ENCODE results near the gene SLC17A3.

The SLC17A3 gene

DNA sequence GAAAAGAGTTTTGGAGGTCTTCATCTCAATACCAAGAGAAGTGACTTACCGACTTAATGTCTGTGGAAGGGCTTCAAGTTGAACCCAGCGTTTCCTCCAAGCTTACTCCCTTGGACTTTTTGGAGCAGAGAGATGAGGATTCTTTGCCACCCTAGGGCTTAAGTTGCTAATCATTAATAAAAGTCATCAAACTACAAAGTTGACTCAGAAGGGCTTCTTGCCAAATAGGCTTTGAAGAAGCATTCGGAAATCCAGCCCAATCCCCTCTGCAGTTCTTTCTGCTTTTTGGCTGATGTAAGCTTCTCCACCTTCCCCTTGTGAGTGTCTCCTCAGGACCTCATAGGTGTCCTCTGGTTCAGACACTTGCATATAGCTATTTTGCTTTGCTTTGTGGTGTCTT is at the start of gene SLC17A3:
SLC17A3 (minus strand) TSS at position 126 of the 400 bp plus-strand sequence. CDS start 5,856 bp downstream, outside the sequence.
- no peak for DNase-seq

GRCh38 chr6:25922301-25922700 is 48.3 kb upstream of the SLC17A3 start:
- no peak for DNase-seq

DNA sequence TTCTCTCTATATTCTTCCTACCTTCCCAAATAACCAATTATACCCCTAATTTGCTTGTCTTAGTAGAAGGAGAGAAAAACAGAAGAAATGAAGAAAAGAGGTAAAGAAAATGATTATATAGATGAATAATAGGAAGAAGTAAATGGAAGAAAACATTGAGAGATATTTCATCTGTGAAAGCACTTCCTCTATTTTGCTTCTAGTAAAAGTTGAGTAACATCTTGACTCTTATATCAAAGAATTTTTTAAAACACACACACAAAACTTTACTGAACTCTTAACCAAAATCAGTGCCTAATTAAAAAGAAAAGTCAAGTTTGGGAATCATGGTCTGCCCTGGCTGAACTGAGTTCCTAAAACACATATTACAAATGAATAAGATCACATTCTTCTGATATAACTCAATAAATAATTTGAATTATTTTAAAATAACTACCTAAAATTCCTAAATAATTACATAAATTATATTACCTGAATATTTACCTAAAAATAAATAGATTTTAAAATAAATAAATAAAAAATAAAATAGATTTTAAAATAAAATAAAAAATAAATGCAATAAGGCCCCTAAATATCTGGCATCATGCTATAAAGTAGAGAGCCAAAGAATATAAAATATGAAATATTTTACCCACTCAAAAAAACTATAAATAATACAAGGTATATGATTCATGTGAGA is 47.6 kb upstream of the SLC17A3 start:
- DNase-seq = no peak

DNA sequence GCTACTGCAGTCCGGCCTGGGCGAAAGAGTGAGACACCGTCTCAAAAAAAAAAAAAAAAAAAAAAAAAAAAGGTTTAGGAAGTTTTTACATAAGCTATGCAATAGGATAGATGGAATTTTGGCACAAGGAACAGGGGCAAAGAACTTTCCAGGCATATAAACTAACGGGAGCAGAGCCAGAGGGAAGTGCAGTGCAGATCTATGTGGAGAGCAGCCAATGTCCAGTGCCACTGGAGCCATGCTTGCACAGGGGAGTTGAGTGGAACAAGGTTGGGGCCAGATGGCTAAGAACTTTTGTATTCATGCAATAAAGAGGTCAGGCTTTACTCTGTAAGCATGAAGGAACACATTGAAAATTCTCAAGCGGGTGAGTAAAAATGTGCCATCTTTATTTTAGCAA is 45.6 kb upstream of the SLC17A3 start:
- no peak for DNase-seq

DNA sequence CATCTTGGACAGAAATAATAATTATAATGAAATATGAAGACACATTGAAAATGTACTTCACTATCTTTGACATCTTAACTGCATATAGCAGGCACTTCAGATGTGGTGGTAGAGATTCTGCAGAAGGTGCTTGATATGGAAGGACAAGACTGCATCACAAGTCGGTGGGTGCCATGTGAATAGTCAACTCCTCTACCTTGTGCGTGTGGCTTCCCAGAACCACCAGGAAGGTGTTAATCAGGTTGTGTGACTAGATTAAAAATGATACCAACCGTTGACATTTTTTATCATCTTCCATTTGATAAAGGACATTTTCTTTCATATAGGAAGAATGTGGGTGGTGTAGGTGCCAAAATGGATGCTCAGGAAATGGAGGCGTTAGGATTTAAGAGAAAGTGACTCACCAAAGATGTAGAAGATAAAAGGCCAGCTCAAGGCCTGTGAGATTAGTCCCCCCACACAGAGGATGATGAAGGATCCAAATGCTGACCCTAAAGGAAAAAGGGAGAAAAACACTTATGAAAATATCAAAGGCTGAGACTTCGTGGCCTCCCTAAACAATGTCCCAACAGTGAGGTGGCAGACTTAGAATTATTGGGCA is 44.1 kb upstream of the SLC17A3 start:
- DNase-seq = no peak

DNA sequence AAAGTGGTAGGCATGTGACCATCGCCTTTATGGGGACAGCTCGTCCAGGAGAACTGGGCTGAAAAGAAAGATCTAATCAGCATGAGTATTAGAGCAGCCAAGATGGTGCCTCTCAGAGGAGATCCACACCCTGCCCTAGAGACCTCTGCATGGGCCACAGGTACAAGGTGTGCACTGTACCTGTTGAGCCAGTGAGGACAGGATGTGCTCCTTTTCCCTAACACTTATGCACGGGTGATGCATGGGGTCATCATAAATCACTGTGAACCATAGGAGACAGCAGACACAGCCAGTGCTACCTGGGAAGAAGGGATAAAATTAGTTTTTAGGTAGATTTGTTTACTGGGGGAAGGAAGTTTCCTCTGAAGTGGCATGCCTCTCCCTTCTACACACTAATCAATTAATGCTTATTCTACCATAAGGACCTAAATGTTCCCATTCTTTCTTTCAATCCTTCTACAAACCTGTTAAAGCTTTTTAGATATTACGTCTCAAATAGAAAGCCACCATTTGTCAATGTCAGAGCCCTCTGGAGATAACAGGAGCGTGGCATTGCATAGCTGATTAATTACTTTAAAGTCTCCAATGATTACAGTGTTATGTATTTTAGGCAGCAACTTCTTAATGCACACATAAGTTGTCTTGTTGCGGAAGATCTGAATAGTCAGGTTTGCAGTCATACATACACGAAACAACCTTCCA is 42.9 kb upstream of the SLC17A3 start:
- no peak for DNase-seq

- no peak for DNase-seq
These were observed 42.3 kb upstream of the SLC17A3 start for GRCh38 chr6:25916330-25916729.

DNA sequence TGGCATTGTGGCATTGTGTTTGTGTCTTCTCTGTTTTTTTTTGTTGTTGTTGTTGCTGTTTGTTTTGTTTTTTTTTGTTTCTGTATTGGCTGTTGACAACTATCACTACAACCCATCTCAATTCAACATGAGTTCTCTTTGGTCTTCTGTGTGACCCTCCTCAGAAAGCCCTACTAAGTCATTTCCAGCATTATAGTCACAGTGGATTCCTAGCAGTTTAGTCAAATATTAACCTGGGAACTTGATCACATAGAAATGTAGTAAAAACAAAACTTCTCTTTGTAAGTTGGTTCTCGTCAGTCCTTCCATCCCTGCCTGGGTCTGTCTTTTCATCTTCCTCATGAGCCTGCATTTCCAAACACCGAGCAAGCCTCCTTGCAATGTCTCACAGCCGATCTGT is 39.7 kb upstream of the SLC17A3 start:
- no peak for DNase-seq

GRCh38 chr6:25911351-25911750 is 37.3 kb upstream of the SLC17A3 start:
- DNase-seq = no peak

- DNase-seq = no peak
These were observed 33.5 kb upstream of the SLC17A3 start for GRCh38 chr6:25907475-25908014.

- DNase-seq = no peak
These were observed 29.5 kb upstream of the SLC17A3 start for GRCh38 chr6:25903467-25904099.

GRCh38 chr6:25902071-25902470 is 28.0 kb upstream of the SLC17A3 start:
- DNase-seq = no peak

DNA sequence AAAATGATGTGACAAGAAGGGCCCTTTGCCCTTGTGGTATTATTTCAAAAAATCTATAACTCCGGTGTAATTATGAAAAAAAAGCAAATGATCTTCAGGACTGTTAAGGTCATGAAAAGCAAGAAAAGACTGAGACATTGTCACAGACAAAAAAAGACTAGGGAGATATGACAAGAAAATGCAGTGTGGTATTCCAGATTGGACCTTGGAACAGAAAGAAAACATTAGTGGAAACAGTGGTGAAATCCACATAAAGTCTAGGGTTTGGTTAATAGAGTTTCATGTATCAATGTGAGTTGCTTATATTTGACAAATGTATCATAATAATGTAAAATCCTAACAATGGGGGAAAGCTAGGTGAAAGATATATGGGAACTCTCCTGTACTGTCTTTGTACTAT is 26.8 kb upstream of the SLC17A3 start:
- DNase-seq = no peak

GRCh38 chr6:25899580-25900408 is 25.8 kb upstream of the SLC17A3 start:
- DNase-seq = no peak

GRCh38 chr6:25899123-25899522 is 25.1 kb upstream of the SLC17A3 start:
- no peak for DNase-seq

- no peak for DNase-seq
These were observed 24.4 kb upstream of the SLC17A3 start for GRCh38 chr6:25898289-25898977.

GRCh38 chr6:25896252-25896651 is 22.2 kb upstream of the SLC17A3 start:
- DNase-seq = no peak

DNA sequence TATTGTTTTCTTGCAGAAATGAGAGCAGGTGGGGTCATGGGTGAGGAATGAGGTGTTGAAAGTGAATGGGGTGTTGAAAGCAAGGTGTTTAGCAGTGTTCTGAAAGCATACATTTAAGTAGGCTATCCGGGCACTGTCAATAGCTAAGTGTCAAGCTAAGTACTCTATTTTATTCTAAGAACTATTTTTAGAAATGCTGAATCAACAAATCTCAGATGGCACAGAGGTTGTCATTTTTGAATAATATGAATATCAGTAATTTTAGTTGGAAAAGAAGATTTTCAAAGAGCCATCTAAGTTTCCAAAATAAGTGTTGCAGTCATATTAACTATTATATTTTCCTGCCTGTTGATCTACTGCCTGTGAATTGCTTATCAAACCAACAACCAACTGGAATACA is 21.7 kb upstream of the SLC17A3 start:
- DNase-seq = no peak

GRCh38 chr6:25893778-25894177 is 19.7 kb upstream of the SLC17A3 start:
- DNase-seq = no peak

- DNase-seq = no peak
These were observed 18.8 kb upstream of the SLC17A3 start for GRCh38 chr6:25892877-25893276.

- peak; percentile 37 for DNase-seq
These were observed 16.1 kb upstream of the SLC17A3 start for GRCh38 chr6:25889877-25890853.

Data from DMS79 treated with DMSO at 0.1 percent for 48 hours (cell line).